Heart left ventricle (tissue), 13 donors: ENCODE measurements around the gene SLC37A1.

ENCODE experiments used
- POLR2A ChIP-seq, 2 donors: fragments of 450-650 bp; IDR thresholded peaks; one replicate each; pipeline ENCODE4 v1.6.1; 2017; ENCODE audit warnings: antibody characterized with exemption in 2 of 2, mild to moderate bottlenecking in 2 of 2, moderate library complexity in 2 of 2
- TF ChIP-seq, protein P1 (sequence below), 12 donors: fragments of 200-600 bp; sonication (generic) in 4 of 12; IDR thresholded peaks; one replicate each; pipeline versions ENCODE4 v1.5.0 to v1.8.0; 2018 to 2022; ENCODE audit warnings: antibody characterized with exemption in 12 of 12, mild to moderate bottlenecking in 5 of 12
- donor health status: ischemic (EF 13 %, LVEDD 7.1; RV severe dilation, severe dysfunction).
- donor health status: DM: no; HTN: yes; CAD: no.
- donor health status: DM: no; HTN: no; CAD: no.
- donor health status: ischemic (EF 25% LVEDD 6.9; RV normal size, moderate dysfunction).
- donor health status: ischemic (EF 25% LVEDD 5.7; RV mildly dilated, moderate dysfunction).
- donor health status: ischemic (EF 35%, LVEDD 5.7; RV mildly dilated, moderate dysfunction).
- donor health status: nonischemic (EF 11% LVEDD 7.7; RV severe dilation, severe dysfunction).
- donor health status: DM: yes; HTN: yes; CAD: no.
- donor health status: PGD.
- donor health status: ischemic (EF 29% LVEDD 5.4; RV normal size, mild dysfunction).
- donor health status: nonischemic (EF 23%, LVEDD 6.1; RV moderate dilation, normal function).

DNA sequence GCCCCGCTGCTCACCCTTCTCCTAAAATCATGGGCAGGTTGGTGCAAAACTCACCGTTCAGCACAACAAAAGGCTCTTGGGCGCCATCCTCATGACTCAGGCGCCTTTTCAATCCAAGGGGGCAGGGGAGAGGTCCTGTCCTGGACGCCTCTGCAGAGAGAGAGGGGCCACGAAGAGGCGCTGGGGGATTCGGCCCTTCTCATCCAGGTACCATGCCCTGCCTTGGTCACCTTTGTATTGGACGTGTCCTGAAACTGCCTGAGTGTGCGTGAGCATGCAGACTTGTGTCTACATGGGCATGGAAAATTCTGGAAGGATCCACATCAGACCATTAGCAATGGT is 53.5 kb downstream of the SLC37A1 start:
- TF ChIP-seq POLR2A (IDR thresholded peaks at IDR 0.05): no peak
- TF ChIP-seq, protein P1, sequence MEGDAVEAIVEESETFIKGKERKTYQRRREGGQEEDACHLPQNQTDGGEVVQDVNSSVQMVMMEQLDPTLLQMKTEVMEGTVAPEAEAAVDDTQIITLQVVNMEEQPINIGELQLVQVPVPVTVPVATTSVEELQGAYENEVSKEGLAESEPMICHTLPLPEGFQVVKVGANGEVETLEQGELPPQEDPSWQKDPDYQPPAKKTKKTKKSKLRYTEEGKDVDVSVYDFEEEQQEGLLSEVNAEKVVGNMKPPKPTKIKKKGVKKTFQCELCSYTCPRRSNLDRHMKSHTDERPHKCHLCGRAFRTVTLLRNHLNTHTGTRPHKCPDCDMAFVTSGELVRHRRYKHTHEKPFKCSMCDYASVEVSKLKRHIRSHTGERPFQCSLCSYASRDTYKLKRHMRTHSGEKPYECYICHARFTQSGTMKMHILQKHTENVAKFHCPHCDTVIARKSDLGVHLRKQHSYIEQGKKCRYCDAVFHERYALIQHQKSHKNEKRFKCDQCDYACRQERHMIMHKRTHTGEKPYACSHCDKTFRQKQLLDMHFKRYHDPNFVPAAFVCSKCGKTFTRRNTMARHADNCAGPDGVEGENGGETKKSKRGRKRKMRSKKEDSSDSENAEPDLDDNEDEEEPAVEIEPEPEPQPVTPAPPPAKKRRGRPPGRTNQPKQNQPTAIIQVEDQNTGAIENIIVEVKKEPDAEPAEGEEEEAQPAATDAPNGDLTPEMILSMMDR (IDR thresholded peaks at IDR 0.05): no peak
